IMR-90 (cell line): ENCODE results near the gene GAS2L3. TPM values are rescaled to one million over a fixed set of nuclear protein-coding genes. Genes with fewer than 3 reads are reported as not detected.

Experiments used
- ATAC-seq: fragments of 200-7000 bp; cut with Tn5 transposase; 2 replicates; pipeline ENCODE4 v1.9.1; 2020; ENCODE audit warnings: low read depth, mild to moderate bottlenecking, moderate library complexity
- BruUV-seq: library from RNA; stranded (reverse); fragments of 400-500 nt; replicated peaks from 2 replicates; lab custom pipeline; 2021; lab: Mats Ljungman, UMichigan
- CTCF ChIA-PET: fragments of 300-600 bp; formaldehyde crosslinking; extraction: SDS; loops from one replicate; lab custom pipeline; 2021; ENCODE audit warnings: antibody characterized with exemption; lab: Yijun Ruan, JAX
- POLR2A ChIA-PET: fragments of 300-600 bp; sonication (Branson Sonifier 250); formaldehyde crosslinking; loops from one replicate; lab custom pipeline; 2022; ENCODE audit warnings: antibody characterized with exemption; ENCODE audit not compliant: unreplicated experiment; lab: Charles Lee
- DNase-seq: peaks from one replicate; pipeline ENCODE4 v3.0.0; 2013
- H2AFZ ChIP-seq: replicated peaks from 2 replicates; pipeline ENCODE3; 2013; ENCODE audit warnings: low read length, mild to moderate bottlenecking; ENCODE audit not compliant: poor library complexity
- H2AK5ac ChIP-seq: 2 replicates; pipeline ENCODE4 v1.6.1; 2013; ENCODE audit warnings: low read depth, low read length, inconsistent platforms
- H2AK9ac ChIP-seq: replicated peaks from 2 replicates; pipeline ENCODE3; 2013; ENCODE audit warnings: mild to moderate bottlenecking, low read depth, low read length, moderate library complexity; ENCODE audit not compliant: poor library complexity
- H2BK120ac ChIP-seq: 2 replicates; pipeline ENCODE4 v1.6.1; 2013; ENCODE audit warnings: low read depth, low read length, inconsistent platforms
- H2BK15ac ChIP-seq: 3 replicates; pipeline ENCODE4 v1.6.1; 2013; ENCODE audit warnings: low read depth, low read length, inconsistent platforms
- H2BK20ac ChIP-seq: 2 replicates; pipeline ENCODE4 v1.6.1; 2013; ENCODE audit warnings: low read depth, mild to moderate bottlenecking, inconsistent platforms, low read length, moderate library complexity
- H2BK5ac ChIP-seq: 2 replicates; pipeline ENCODE4 v1.6.1; 2013; ENCODE audit warnings: mild to moderate bottlenecking, low read depth, low read length, inconsistent platforms; ENCODE audit not compliant: poor library complexity, severe bottlenecking
- H3K14ac ChIP-seq: replicated peaks from 2 replicates; pipeline ENCODE4 v1.6.1; 2013; ENCODE audit warnings: low read depth, low read length, inconsistent platforms
- H3K18ac ChIP-seq: 2 replicates; pipeline ENCODE4 v1.6.1; 2013; ENCODE audit warnings: low read depth, low read length, control low read depth
- H3K23ac ChIP-seq: 2 replicates; pipeline ENCODE4 v1.6.1; 2013; ENCODE audit warnings: low read depth, low read length, inconsistent platforms
- H3K27ac ChIP-seq: 2 replicates; pipeline ENCODE4 v1.5.1; 2013; ENCODE audit warnings: mild to moderate bottlenecking, control low read depth, low read length; ENCODE audit not compliant: insufficient read depth
- H3K27me3 ChIP-seq: 2 replicates; pipeline ENCODE4 v1.6.1; 2013; ENCODE audit warnings: low read length; ENCODE audit not compliant: control insufficient read depth, insufficient read depth
- H3K36me3 ChIP-seq: 2 replicates; pipeline ENCODE4 v1.6.1; 2013; ENCODE audit warnings: low read length, mixed read lengths; ENCODE audit not compliant: control insufficient read depth, insufficient read depth
- H3K4ac ChIP-seq: 2 replicates; pipeline ENCODE4 v1.6.1; 2013; ENCODE audit warnings: low read depth, low read length, inconsistent platforms
- H3K4me1 ChIP-seq: 2 replicates; pipeline ENCODE4 v1.6.1; 2013; ENCODE audit warnings: low read length, mixed read lengths; ENCODE audit not compliant: control insufficient read depth, insufficient read depth
- H3K4me2 ChIP-seq: 2 replicates; pipeline ENCODE4 v1.6.1; 2013; ENCODE audit warnings: low read depth, mild to moderate bottlenecking, control low read depth, low read length, moderate library complexity
- H3K4me3 ChIP-seq: 2 replicates; pipeline ENCODE4 v1.5.1; 2013; ENCODE audit warnings: low read depth, mild to moderate bottlenecking, control low read depth, low read length, moderate library complexity; ENCODE audit not compliant: insufficient read depth
- H3K56ac ChIP-seq: 2 replicates; pipeline ENCODE4 v1.6.1; 2013; ENCODE audit warnings: low read length, inconsistent platforms; ENCODE audit not compliant: insufficient read depth; ENCODE audit errors: extremely low read depth
- H3K79me1 ChIP-seq, 2 experiments: 2 replicates each; pipeline ENCODE4 v1.6.1; 2013; ENCODE audit warnings: low read length in 2 of 2, inconsistent platforms in 1 of 2, low read depth in 1 of 2
- H3K9ac ChIP-seq: 2 replicates; pipeline ENCODE4 v1.6.1; 2013; ENCODE audit warnings: low read depth, low read length, control low read depth
- H3K9me1 ChIP-seq: 2 replicates; pipeline ENCODE4 v1.6.1; 2013; ENCODE audit warnings: low read length, inconsistent platforms; ENCODE audit not compliant: insufficient read depth
- H3K9me3 ChIP-seq: 2 replicates; pipeline ENCODE4 v1.6.1; 2013; ENCODE audit warnings: low read length; ENCODE audit not compliant: control insufficient read depth, insufficient read depth
- H4K20me1 ChIP-seq: 2 replicates; pipeline ENCODE4 v1.6.1; 2013; ENCODE audit warnings: low read length, inconsistent platforms; ENCODE audit not compliant: insufficient read depth
- H4K5ac ChIP-seq: 2 replicates; pipeline ENCODE4 v1.6.1; 2013; ENCODE audit warnings: mild to moderate bottlenecking, low read depth, low read length, control low read depth
- H4K8ac ChIP-seq, 2 experiments: 2 replicates each; pipeline ENCODE4 v1.6.1; 2013; ENCODE audit warnings: low read depth in 2 of 2, low read length in 2 of 2, control low read depth in 1 of 2, inconsistent platforms in 1 of 2
- H4K91ac ChIP-seq: 2 replicates; pipeline ENCODE4 v1.6.1; 2013; ENCODE audit warnings: low read depth, low read length, inconsistent platforms; ENCODE audit not compliant: insufficient read depth
- BHLHE40 ChIP-seq: fragments of 150-350 bp; IDR thresholded peaks from 2 replicates; pipeline ENCODE4 v1.6.1; 2016; ENCODE audit warnings: mild to moderate bottlenecking, low read depth, low read length
- CEBPB ChIP-seq: IDR thresholded peaks from 2 replicates; pipeline ENCODE4 v1.6.1; 2012; ENCODE audit warnings: low read depth, low read length, improper control_type of control experiment
- CHD1 ChIP-seq: IDR thresholded peaks from 2 replicates; pipeline ENCODE4 v1.6.1; 2012; ENCODE audit warnings: low read depth, low read length, improper control_type of control experiment
- FOS ChIP-seq: fragments of 150-350 bp; IDR thresholded peaks from 2 replicates; pipeline ENCODE4 v1.6.1; 2016; ENCODE audit warnings: low read depth, low read length
- MAFK ChIP-seq: IDR thresholded peaks from 2 replicates; pipeline ENCODE4 v1.6.1; 2012; ENCODE audit warnings: low read depth, low read length, improper control_type of control experiment
- MAZ ChIP-seq: IDR thresholded peaks from 2 replicates; pipeline ENCODE4 v1.6.1; 2012; ENCODE audit warnings: low read depth, mild to moderate bottlenecking, low read length, improper control_type of control experiment, moderate library complexity, borderline replicate concordance
- MXI1 ChIP-seq: IDR thresholded peaks from 2 replicates; pipeline ENCODE4 v1.6.1; 2012; ENCODE audit warnings: low read depth, mild to moderate bottlenecking, low read length, moderate library complexity, borderline replicate concordance
- NFE2L2 ChIP-seq: fragments of 150-350 bp; IDR thresholded peaks from 2 replicates; pipeline ENCODE4 v1.6.1; 2016; ENCODE audit warnings: low read depth, mild to moderate bottlenecking, low read length
- POLR2A ChIP-seq: IDR thresholded peaks from 2 replicates; pipeline ENCODE4 v1.6.1; 2012; ENCODE audit warnings: mild to moderate bottlenecking, low read depth, low read length
- RAD21 ChIP-seq: IDR thresholded peaks from 2 replicates; pipeline ENCODE4 v1.6.1; 2012; ENCODE audit warnings: low read length, improper control_type of control experiment
- RCOR1 ChIP-seq: IDR thresholded peaks from 2 replicates; pipeline ENCODE4 v1.6.1; 2012; ENCODE audit warnings: mild to moderate bottlenecking, low read length, improper control_type of control experiment; ENCODE audit not compliant: insufficient replicate concordance
- RFX5 ChIP-seq: IDR thresholded peaks from 2 replicates; pipeline ENCODE4 v1.8.0; 2012; ENCODE audit warnings: low read depth, mild to moderate bottlenecking, low read length, moderate library complexity
- SMC3 ChIP-seq: fragments of 150-350 bp; IDR thresholded peaks from 2 replicates; pipeline ENCODE4 v1.6.1; 2016; ENCODE audit warnings: low read depth, mild to moderate bottlenecking, antibody characterized with exemption, low read length, moderate library complexity
- WGBS, 2 experiments: methylation state at CpG; one replicate each; pipeline versions ENCODE4 v1.1.5 to v1.1.7; 2013; ENCODE audit warnings: missing lambda C conversion rate in 2 of 2; ENCODE audit not compliant: insufficient read length in 1 of 2; ENCODE audit errors: extremely low coverage in 2 of 2; 5-methylcytosine and 5-hydroxymethylcytosine counted together
- dilution Hi-C: fragments of 300-500 bp; cut with HindIII; formaldehyde crosslinking; loops from one replicate; pipeline ENCODE4 v1.14.3; 2018; ENCODE audit warnings: low sequenced_read_pairs; ENCODE audit not compliant: unreplicated experiment
- in situ Hi-C: fragments of 300-500 bp; cut with MboI; formaldehyde crosslinking; loops from 3 replicates; pipeline ENCODE4 v1.14.3; 2019; ENCODE audit warnings: low sequenced_read_pairs, inconsistent platforms, mixed read lengths
- intact Hi-C: fragments of 100-400 bp; cut with micrococcal nuclease; formaldehyde crosslinking; loops from 2 replicates; pipeline ENCODE4 v1.10.0; 2022
- polyA plus RNA-seq, 3 experiments: library from polyadenylated mRNA; depleted of rRNA; stranded (reverse); fragments of >200 nt; gene quantifications; 2 replicates each; pipeline ENCODE4 v1.2.3, GENCODE V29; 2012; ENCODE audit warnings: low replicate concordance in 1 of 3
- total RNA-seq: library from RNA; depleted of rRNA; stranded (reverse); fragments of >200 nt; gene quantifications from 2 replicates; pipeline ENCODE4 v1.2.3, GENCODE V29; 2012
- TF ChIP-seq, protein P1 (sequence below): conservative IDR thresholded peaks from 2 replicates; pipeline ENCODE4 v1.5.1; 2012; ENCODE audit warnings: mild to moderate bottlenecking, low read depth, low read length, improper control_type of control experiment
- TF ChIP-seq, protein P2 (sequence below): fragments of 150-350 bp; IDR thresholded peaks from 2 replicates; pipeline ENCODE4 v1.6.1; 2017; ENCODE audit warnings: mild to moderate bottlenecking, antibody characterized with exemption, low read length, low read depth

GAS2L3 gene
- total and polyA plus RNA-seq, 2 of the 4 experiments (the other 2 are of a cell fraction), result 5.2 to 15.6 TPM

DNA sequence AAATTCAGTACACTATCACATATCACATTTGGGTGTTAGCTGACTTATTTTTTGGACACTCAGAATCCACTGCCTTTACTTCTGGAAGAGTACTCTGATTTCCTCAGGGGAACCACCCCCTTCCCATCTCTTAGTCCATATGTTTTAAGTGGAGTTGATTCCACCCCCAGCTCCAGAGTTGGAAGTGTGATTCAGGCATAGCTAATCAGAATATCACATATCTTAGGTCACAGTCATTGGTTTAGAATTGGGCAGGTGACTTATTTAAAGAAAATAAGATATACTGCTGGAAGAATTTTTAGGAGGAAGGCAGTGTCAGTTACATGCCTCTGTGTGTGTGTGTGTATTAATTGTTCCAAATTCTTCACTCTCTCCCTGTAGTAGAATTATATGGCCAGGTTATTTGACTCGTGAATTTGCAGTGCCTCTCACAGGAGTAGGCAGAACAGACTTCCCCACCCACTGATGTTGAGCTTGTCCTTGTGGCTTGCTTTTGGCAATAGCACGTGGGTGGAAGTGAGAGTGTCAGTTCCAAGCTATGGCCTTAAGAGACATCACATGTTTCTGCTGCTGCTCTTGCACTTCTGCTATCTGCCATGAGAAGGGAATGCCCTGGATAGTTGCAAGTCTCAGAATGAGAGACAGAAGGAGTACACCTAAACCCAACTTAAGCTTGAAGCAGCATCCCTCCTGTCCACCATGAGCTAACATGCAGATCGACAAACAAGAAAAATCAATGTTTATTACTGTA, 6.4 kb upstream of the GAS2L3 start:
- POLR2A ChIA-PET, result no interaction called here
- H3K9ac ChIP-seq, result no peak overlapping the region
- in situ Hi-C loops (no loop called here), intact Hi-C loops (no loop called here), dilution Hi-C loops (no loop called here)
- CTCF ChIA-PET, result interaction anchor here (0.6 to 0.8 kb wide), 2 partner anchors 12 to 23 kb away, joined by 3 to 4 read pairs; no protein-coding TSS in a partner anchor
- no peaks in the 10 kb centered on the region for H3K4me1 ChIP-seq
- no peak overlapping the region for H2BK5ac ChIP-seq
- H3K23ac ChIP-seq, result no peak overlapping the region
- H2AK5ac ChIP-seq, result no peak overlapping the region
- H4K5ac ChIP-seq, result no peak overlapping the region
- no peak overlapping the region for H3K4ac ChIP-seq
- no peaks in the 10 kb centered on the region for H3K79me1 ChIP-seq
- peak; percentile 34 for DNase-seq
- no peak overlapping the region for H4K8ac ChIP-seq
- H3K4me2 ChIP-seq, result no peak overlapping the region
- no peak overlapping the region for H3K27ac ChIP-seq
- peak; percentile 29; the same call in 1 of the 2 replicates for ATAC-seq
- no CpG with 5 or more reads among the region's 3 CpGs for WGBS, 2 experiments
- no peak overlapping the region for H3K14ac ChIP-seq
- H2AK9ac ChIP-seq, result no peak overlapping the region
- no peaks in the 10 kb centered on the region for H3K9me1 ChIP-seq
- no peaks in the 10 kb centered on the region for H3K36me3 ChIP-seq
- H3K4me3 ChIP-seq, result no peak overlapping the region
- H3K27me3 ChIP-seq, result peaks cover 2% of the 10 kb centered on the region; the same call in 1 of the 2 replicates
- H3K9me3 ChIP-seq, result no peaks in the 10 kb centered on the region
- no peak overlapping the region for H2BK15ac ChIP-seq
- no peak overlapping the region for H3K56ac ChIP-seq
- H3K18ac ChIP-seq, result no peak overlapping the region
- H2AFZ ChIP-seq, result no peak overlapping the region
- H4K91ac ChIP-seq, result no peak overlapping the region
- H2BK20ac ChIP-seq, result no peak overlapping the region
- BruUV-seq, result no TSS peak
- no peaks in the 10 kb centered on the region for H4K20me1 ChIP-seq
- H2BK120ac ChIP-seq, result no peak overlapping the region
- no peak for TF ChIP-seq MAZ
- TF ChIP-seq MAFK, result no peak
- TF ChIP-seq CHD1, result no peak
- no peak for TF ChIP-seq CEBPB
- no peak for TF ChIP-seq RFX5
- TF ChIP-seq, protein P1, sequence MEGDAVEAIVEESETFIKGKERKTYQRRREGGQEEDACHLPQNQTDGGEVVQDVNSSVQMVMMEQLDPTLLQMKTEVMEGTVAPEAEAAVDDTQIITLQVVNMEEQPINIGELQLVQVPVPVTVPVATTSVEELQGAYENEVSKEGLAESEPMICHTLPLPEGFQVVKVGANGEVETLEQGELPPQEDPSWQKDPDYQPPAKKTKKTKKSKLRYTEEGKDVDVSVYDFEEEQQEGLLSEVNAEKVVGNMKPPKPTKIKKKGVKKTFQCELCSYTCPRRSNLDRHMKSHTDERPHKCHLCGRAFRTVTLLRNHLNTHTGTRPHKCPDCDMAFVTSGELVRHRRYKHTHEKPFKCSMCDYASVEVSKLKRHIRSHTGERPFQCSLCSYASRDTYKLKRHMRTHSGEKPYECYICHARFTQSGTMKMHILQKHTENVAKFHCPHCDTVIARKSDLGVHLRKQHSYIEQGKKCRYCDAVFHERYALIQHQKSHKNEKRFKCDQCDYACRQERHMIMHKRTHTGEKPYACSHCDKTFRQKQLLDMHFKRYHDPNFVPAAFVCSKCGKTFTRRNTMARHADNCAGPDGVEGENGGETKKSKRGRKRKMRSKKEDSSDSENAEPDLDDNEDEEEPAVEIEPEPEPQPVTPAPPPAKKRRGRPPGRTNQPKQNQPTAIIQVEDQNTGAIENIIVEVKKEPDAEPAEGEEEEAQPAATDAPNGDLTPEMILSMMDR, result no peak
- TF ChIP-seq NFE2L2, result no peak
- no peak for TF ChIP-seq BHLHE40
- no peak for TF ChIP-seq SMC3
- no peak for TF ChIP-seq RAD21
- no peak for TF ChIP-seq MXI1
- no peak for TF ChIP-seq POLR2A
- TF ChIP-seq, protein P2, sequence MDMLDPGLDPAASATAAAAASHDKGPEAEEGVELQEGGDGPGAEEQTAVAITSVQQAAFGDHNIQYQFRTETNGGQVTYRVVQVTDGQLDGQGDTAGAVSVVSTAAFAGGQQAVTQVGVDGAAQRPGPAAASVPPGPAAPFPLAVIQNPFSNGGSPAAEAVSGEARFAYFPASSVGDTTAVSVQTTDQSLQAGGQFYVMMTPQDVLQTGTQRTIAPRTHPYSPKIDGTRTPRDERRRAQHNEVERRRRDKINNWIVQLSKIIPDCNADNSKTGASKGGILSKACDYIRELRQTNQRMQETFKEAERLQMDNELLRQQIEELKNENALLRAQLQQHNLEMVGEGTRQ, result no peak; the same call in 1 of the 2 replicates
- TF ChIP-seq RCOR1, result no peak
- no peak for TF ChIP-seq FOS
